A375 (cell line): Measurements from ENCODE around the gene AKAP14. TPM values are rescaled to one million over a fixed set of nuclear protein-coding genes. Genes with fewer than 3 reads are reported as not detected.

Source experiments
- total RNA-seq: library from RNA; depleted of rRNA; stranded (reverse); fragments of >200 nt; shearing (Covaris generic); gene quantifications from 2 replicates; pipeline ENCODE4 v1.2.3, GENCODE V29; 2014; rRNA removed

Gene AKAP14
- total RNA-seq = not detected in 2 replicates

GRCh38 chrX:119895843-119896326 lies at the start of gene AKAP14:
TSS of gene AKAP14 (plus strand) at chrX:119895893. CDS start at chrX:119903224, 7,331 bp downstream.

GRCh38 chrX:119852382-119853353 lies 43.0 kb upstream of the AKAP14 start, which contains the start of gene UPF3B:
TSS of gene UPF3B (minus strand) at chrX:119852963. CDS start at chrX:119852928, 35 bp downstream.

GRCh38 chrX:119871599-119872395 lies 23.9 kb upstream of the AKAP14 start, which contains the start of the genes NDUFA1 and RNF113A:
TSS of gene NDUFA1 (plus strand) at chrX:119871832. CDS start at chrX:119871912, 80 bp downstream.
TSS of gene RNF113A (minus strand) at chrX:119871733. CDS start at chrX:119871613, 120 bp downstream.

GRCh38 chrX:119943185-119943988 lies 47.7 kb downstream of the AKAP14 start, which contains the start of gene NKAP:
TSS of gene NKAP (minus strand) at chrX:119943751. CDS start at chrX:119943605, 146 bp downstream.

Other genes with a start within 250 kb of the AKAP14 start
- 11.5 and 15.3 TPM in 2 replicates for gene SEPTIN6, start 202.7 kb upstream of the AKAP14 start, total RNA-seq
- gene SOWAHD, start 137.3 kb upstream of the AKAP14 start, total RNA-seq = not detected in 2 replicates
- gene RPL39, start 104.3 kb upstream of the AKAP14 start, total RNA-seq = 2,145 and 2,387 TPM in 2 replicates
- gene UPF3B, start 42.9 kb upstream of the AKAP14 start, total RNA-seq = 5.7 and 7.7 TPM in 2 replicates
- 21.7 and 27.9 TPM in 2 replicates for gene RNF113A, start 24.2 kb upstream of the AKAP14 start, total RNA-seq
- 115 and 146 TPM in 2 replicates for gene NDUFA1, start 24.1 kb upstream of the AKAP14 start, total RNA-seq
- gene NKAP, start 47.9 kb downstream of the AKAP14 start, total RNA-seq = 6.6 and 6.8 TPM in 2 replicates
- not detected in 2 replicates for gene RHOXF2B, start 181.8 kb downstream of the AKAP14 start, total RNA-seq
- not detected in 2 replicates for gene RHOXF1, start 220.0 kb downstream of the AKAP14 start, total RNA-seq